ENCODE data around the gene CAMKK2.

GRCh38 chr12:121216102-121216501 lies 80.4 kb downstream of the CAMKK2 start:
- TF ChIP-seq GABPA (IDR thresholded peaks at IDR 0.05 in 1 of 2, conservative IDR thresholded peaks at IDR 0.05 in 1 of 2) (no peak), RAD21 (IDR thresholded peaks at IDR 0.05) (no peak), CTCF (IDR thresholded peaks at IDR 0.05; ENCODE audit: low read depth, low read length, missing input control) (no peak), HNF4A (conservative IDR thresholded peaks at IDR 0.05) (no peak), MAX (IDR thresholded peaks at IDR 0.05) (no peak), SP1 (IDR thresholded peaks at IDR 0.05) (no peak)

Measured in liver (tissue), 3 donors.